Neural progenitor cell (in vitro differentiated cells): Measurements from ENCODE around the gene MTHFR. TPM values are rescaled to one million over a fixed set of nuclear protein-coding genes. Genes with fewer than 3 reads are reported as not detected.

Experiments used
- DNase-seq: peaks from one replicate; pipeline ENCODE4 v3.0.0-alpha.2; 2016; ENCODE audit warnings: low spot score
- H2AFZ ChIP-seq: fragments of 200-600 bp; sonication (generic); replicated peaks from 2 replicates; pipeline ENCODE4 v1.6.1; 2016; ENCODE audit warnings: antibody characterized with exemption
- H3F3A ChIP-seq: fragments of 200-600 bp; sonication (generic); 2 replicates; pipeline ENCODE4 v1.6.1; 2016; ENCODE audit warnings: antibody characterized with exemption, low read depth
- H3K27ac ChIP-seq: fragments of 200-600 bp; sonication (generic); 2 replicates; pipeline ENCODE4 v1.5.1; 2016; ENCODE audit warnings: mild to moderate bottlenecking
- H3K27me3 ChIP-seq: fragments of 200-600 bp; sonication (generic); 2 replicates; pipeline ENCODE4 v1.6.1; 2016; ENCODE audit warnings: mild to moderate bottlenecking, moderate library complexity
- H3K36me3 ChIP-seq: fragments of 200-600 bp; sonication (generic); 2 replicates; pipeline ENCODE4 v1.5.1; 2016
- H3K4me1 ChIP-seq: fragments of 200-600 bp; sonication (generic); 2 replicates; pipeline ENCODE4 v1.6.1; 2016; ENCODE audit warnings: mixed run types
- H3K4me2 ChIP-seq: fragments of 200-600 bp; sonication (generic); 2 replicates; pipeline ENCODE4 v1.6.1; 2016
- H3K4me3 ChIP-seq: fragments of 200-600 bp; sonication (generic); 2 replicates; pipeline ENCODE4 v1.5.1; 2016
- H3K79me2 ChIP-seq: fragments of 200-600 bp; sonication (generic); 2 replicates; pipeline ENCODE4 v1.6.1; 2016; ENCODE audit warnings: low read depth
- H3K9ac ChIP-seq: fragments of 200-600 bp; sonication (generic); 2 replicates; pipeline ENCODE4 v1.6.1; 2016
- H3K9me3 ChIP-seq: fragments of 200-600 bp; sonication (generic); 2 replicates; pipeline ENCODE4 v1.5.1; 2016; ENCODE audit warnings: low read depth
- H4K20me1 ChIP-seq: fragments of 200-600 bp; sonication (generic); 2 replicates; pipeline ENCODE4 v1.6.1; 2016; ENCODE audit warnings: low read depth
- H3K27ac Mint-ChIP-seq: 3 replicates; pipeline ENCODE4 v1.8.0; 2021; ENCODE audit warnings: mixed read lengths
- H3K27me3 Mint-ChIP-seq: 2 replicates; pipeline ENCODE4 v1.8.0; 2022; ENCODE audit warnings: low read depth, mild to moderate bottlenecking, inconsistent platforms, moderate library complexity, mixed read lengths; ENCODE audit not compliant: insufficient read depth
- H3K36me3 Mint-ChIP-seq: 3 replicates; pipeline ENCODE4 v1.8.0; 2021; ENCODE audit warnings: mixed read lengths
- H3K4me1 Mint-ChIP-seq: 3 replicates; pipeline ENCODE4 v1.8.0; 2021; ENCODE audit warnings: mixed read lengths
- H3K4me3 Mint-ChIP-seq: 3 replicates; pipeline ENCODE4 v1.8.0; 2021; ENCODE audit warnings: mild to moderate bottlenecking, moderate library complexity, mixed read lengths
- H3K9me3 Mint-ChIP-seq: 3 replicates; pipeline ENCODE4 v1.8.0; 2020; ENCODE audit warnings: mixed read lengths
- EZH2 ChIP-seq: fragments of 200-600 bp; sonication (generic); IDR thresholded peaks from 2 replicates; pipeline ENCODE4 v1.6.1; 2017; ENCODE audit warnings: antibody characterized with exemption, mild to moderate bottlenecking, moderate library complexity
- EZH2phosphoT487 ChIP-seq: fragments of 200-600 bp; sonication (generic); IDR thresholded peaks from 2 replicates; pipeline ENCODE4 v1.6.1; 2017; ENCODE audit warnings: antibody characterized with exemption
- total RNA-seq: library from RNA; depleted of rRNA; stranded (reverse); fragments of >200 nt; gene quantifications from 2 replicates; pipeline ENCODE4 v1.2.3, GENCODE V29; 2015; ENCODE audit warnings: low replicate concordance
- TF ChIP-seq, protein P1 (sequence below): fragments of 200-600 bp; sonication (generic); IDR thresholded peaks from 2 replicates; pipeline ENCODE4 v1.5.1; 2017; ENCODE audit warnings: antibody characterized with exemption, mild to moderate bottlenecking

MTHFR gene
- total RNA-seq, 1 donor from 2014 or later: 7.0 TPM

DNA sequence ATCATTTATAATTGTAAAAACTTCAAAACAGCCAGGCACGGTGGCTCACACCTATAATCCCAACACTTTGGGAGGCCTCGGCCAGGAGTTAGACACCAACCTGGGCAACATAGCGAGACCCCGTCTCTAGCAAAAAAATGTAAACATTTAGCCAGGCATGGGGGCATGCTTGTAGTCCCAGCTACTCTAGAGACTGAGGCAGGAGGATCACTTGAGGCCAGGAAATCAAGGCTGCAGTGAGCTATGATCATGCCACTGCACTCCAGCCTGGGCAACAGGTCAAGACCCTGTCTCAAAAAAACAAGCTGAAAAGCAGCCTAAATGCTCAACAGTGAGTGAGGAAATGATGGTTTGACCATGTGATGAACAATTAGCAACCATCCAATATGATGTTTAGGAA lies 36.5 kb downstream of the MTHFR start:
- Mint-ChIP-seq H3K36me3 (no peaks in the 10 kb centered on the region), H3K4me1 (peaks cover 2% of the 10 kb centered on the region)

DNA sequence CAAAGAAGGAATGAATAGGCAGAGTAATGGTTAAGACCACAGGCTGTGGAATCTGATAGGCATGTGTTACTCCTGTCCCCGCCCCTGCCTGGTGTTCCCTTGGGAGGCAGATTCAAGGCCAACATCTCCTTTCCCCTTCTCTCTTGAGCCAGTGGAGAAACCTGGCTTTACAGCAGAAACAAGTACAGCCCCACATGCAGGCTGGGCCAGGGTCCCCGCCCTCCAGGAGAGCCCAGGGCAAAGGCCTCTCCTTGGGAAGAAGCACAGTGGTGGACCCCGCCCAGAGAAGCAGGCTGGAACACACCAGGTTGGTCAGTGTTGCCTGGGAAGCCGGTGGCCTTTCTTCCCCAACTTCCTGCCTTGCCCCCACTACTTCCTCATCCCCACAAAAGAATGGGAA lies 36.9 kb downstream of the MTHFR start:
- H3K27ac Mint-ChIP-seq: peak overlapping the region; percentile 33
- Histone ChIP-seq H3K9ac (no peak overlapping the region), H2AFZ (no peak overlapping the region), H3F3A (no peaks in the 10 kb centered on the region), H4K20me1 (no peaks in the 10 kb centered on the region), H3K27me3 (peaks cover 13% of the 10 kb centered on the region), H3K4me2 (no peak overlapping the region), H3K79me2 (no peaks in the 10 kb centered on the region), H3K4me1 (peaks cover 3% of the 10 kb centered on the region), H3K27ac (no peak overlapping the region), H3K36me3 (no peaks in the 10 kb centered on the region), H3K9me3 (no peaks in the 10 kb centered on the region), H3K4me3 (no peak overlapping the region)
- H3K27me3 Mint-ChIP-seq: peaks cover 4% of the 10 kb centered on the region
- H3K4me1 Mint-ChIP-seq: peaks cover 5% of the 10 kb centered on the region
- no peak for DNase-seq
- no peak overlapping the region for H3K4me3 Mint-ChIP-seq
- TF ChIP-seq EZH2 (no peak), EZH2phosphoT487 (no peak)
- TF ChIP-seq, protein P1, sequence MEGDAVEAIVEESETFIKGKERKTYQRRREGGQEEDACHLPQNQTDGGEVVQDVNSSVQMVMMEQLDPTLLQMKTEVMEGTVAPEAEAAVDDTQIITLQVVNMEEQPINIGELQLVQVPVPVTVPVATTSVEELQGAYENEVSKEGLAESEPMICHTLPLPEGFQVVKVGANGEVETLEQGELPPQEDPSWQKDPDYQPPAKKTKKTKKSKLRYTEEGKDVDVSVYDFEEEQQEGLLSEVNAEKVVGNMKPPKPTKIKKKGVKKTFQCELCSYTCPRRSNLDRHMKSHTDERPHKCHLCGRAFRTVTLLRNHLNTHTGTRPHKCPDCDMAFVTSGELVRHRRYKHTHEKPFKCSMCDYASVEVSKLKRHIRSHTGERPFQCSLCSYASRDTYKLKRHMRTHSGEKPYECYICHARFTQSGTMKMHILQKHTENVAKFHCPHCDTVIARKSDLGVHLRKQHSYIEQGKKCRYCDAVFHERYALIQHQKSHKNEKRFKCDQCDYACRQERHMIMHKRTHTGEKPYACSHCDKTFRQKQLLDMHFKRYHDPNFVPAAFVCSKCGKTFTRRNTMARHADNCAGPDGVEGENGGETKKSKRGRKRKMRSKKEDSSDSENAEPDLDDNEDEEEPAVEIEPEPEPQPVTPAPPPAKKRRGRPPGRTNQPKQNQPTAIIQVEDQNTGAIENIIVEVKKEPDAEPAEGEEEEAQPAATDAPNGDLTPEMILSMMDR: no peak
- H3K9me3 Mint-ChIP-seq: no peaks in the 10 kb centered on the region
- no peaks in the 10 kb centered on the region for H3K36me3 Mint-ChIP-seq

More for the DNA sequence above, 36.5 kb downstream of the MTHFR start:
- no peak for DNase-seq
- H3F3A ChIP-seq: no peaks in the 10 kb centered on the region
- H3K9me3 Mint-ChIP-seq: no peaks in the 10 kb centered on the region
- H3K9ac ChIP-seq: no peak overlapping the region
- no peak overlapping the region for H3K4me3 Mint-ChIP-seq
- H3K27me3 Mint-ChIP-seq: peaks cover 3% of the 10 kb centered on the region
- H4K20me1 ChIP-seq: no peaks in the 10 kb centered on the region
- TF ChIP-seq EZH2phosphoT487 (no peak), EZH2 (no peak)
- TF ChIP-seq, protein P1: no peak
- H3K27ac Mint-ChIP-seq: no peak overlapping the region
- H3K79me2 ChIP-seq: no peaks in the 10 kb centered on the region
- no peak overlapping the region for H3K27ac ChIP-seq
- peaks cover 9% of the 10 kb centered on the region for H3K27me3 ChIP-seq
- H2AFZ ChIP-seq: no peak overlapping the region
- peaks cover 3% of the 10 kb centered on the region for H3K4me1 ChIP-seq
- no peak overlapping the region for H3K4me3 ChIP-seq
- no peaks in the 10 kb centered on the region for H3K36me3 ChIP-seq
- no peak overlapping the region for H3K4me2 ChIP-seq
- no peaks in the 10 kb centered on the region for H3K9me3 ChIP-seq

DNA sequence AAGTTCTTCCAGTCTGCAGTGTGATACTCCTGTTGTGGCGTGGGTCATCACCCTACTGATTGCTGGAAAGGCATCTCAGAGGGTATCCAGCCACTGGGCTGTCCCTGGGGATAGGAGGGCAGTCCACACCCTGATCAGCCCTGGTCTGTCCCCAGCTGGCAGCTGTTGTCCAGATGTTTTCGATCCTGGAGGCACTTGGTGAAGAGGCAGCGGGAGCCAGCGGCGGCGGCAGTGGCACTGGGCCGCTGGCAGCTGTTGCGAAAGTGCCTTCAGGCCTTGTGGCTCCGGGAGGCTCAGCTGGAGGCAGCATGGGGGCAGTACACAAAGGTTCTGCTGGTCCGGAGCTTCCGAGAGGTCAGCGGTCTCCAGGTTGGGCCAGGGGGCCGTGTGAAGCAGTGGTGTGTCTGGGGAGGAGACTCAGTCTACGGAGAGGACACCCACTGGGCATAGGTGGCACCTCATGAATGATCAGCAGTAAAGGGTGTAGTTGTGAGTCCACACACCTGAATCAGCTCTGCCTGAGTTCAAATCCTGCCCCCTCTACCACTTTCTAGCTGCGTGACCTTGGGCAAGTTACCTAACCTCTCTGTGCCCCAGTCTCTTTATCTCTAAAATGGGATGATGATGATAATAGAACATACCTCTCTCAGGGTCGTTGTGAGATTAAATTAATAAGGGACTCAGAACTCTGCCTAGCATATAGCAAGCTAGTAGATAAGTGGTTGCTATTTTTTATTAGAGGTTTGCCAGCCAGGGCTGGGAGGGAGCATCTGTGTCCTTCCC lies 37.7 kb downstream of the MTHFR start:
- no peaks in the 10 kb centered on the region for H3K79me2 ChIP-seq
- H3K4me1 ChIP-seq: peaks cover 4% of the 10 kb centered on the region
- no peak overlapping the region for H3K27ac ChIP-seq
- no peak overlapping the region for H3K4me3 ChIP-seq
- no peaks in the 10 kb centered on the region for H4K20me1 ChIP-seq
- Mint-ChIP-seq H3K36me3 (no peaks in the 10 kb centered on the region), H3K4me3 (no peak overlapping the region), H3K9me3 (no peaks in the 10 kb centered on the region), H3K27me3 (peaks cover 10% of the 10 kb centered on the region), H3K4me1 (peaks cover 9% of the 10 kb centered on the region), H3K27ac (no peak overlapping the region)
- TF ChIP-seq, protein P1: no peak
- TF ChIP-seq EZH2: no peak
- TF ChIP-seq EZH2phosphoT487: no peak
- no peak for DNase-seq
- no peaks in the 10 kb centered on the region for H3F3A ChIP-seq
- H3K9ac ChIP-seq: no peak overlapping the region
- peaks cover 20% of the 10 kb centered on the region for H3K27me3 ChIP-seq
- H2AFZ ChIP-seq: no peak overlapping the region
- H3K4me2 ChIP-seq: no peak overlapping the region
- no peaks in the 10 kb centered on the region for H3K9me3 ChIP-seq
- H3K36me3 ChIP-seq: no peaks in the 10 kb centered on the region
